H9 (cell line): Measurements from ENCODE around the gene PLD4. TPM values are rescaled to one million over a fixed set of nuclear protein-coding genes. Genes with fewer than 3 reads are reported as not detected.
"Not testable (repeated sequence)": the region's sequence is repeated elsewhere in the genome, so short reads cannot be mapped to it uniquely, and the experiment has no call there.

ENCODE experiments used
- DNase-seq: peaks from one replicate; pipeline ENCODE4 v3.0.0-alpha.2; 2017
- H2AFZ ChIP-seq: one replicate; pipeline ENCODE4 v1.6.1; 2013; ENCODE audit warnings: mild to moderate bottlenecking, low read length, control low read depth, moderate library complexity
- H2AK5ac ChIP-seq: 2 replicates; pipeline ENCODE4 v1.6.1; 2013; ENCODE audit warnings: low read length, control low read depth, mixed read lengths; ENCODE audit not compliant: insufficient read length
- H2BK120ac ChIP-seq: one replicate; pipeline ENCODE4 v1.6.1; 2013; ENCODE audit warnings: low read depth, mild to moderate bottlenecking, low read length, control low read depth, inconsistent platforms; ENCODE audit not compliant: poor library complexity, severe bottlenecking
- H2BK12ac ChIP-seq: 2 replicates; pipeline ENCODE4 v1.6.1; 2013; ENCODE audit warnings: low read length, control low read depth, mixed read lengths, low read depth; ENCODE audit not compliant: insufficient read length
- H2BK15ac ChIP-seq: 2 replicates; pipeline ENCODE4 v1.6.1; 2013; ENCODE audit warnings: low read depth, low read length, control low read depth
- H2BK20ac ChIP-seq: one replicate; pipeline ENCODE4 v1.6.1; 2013; ENCODE audit warnings: low read depth, mild to moderate bottlenecking, low read length, control low read depth, inconsistent platforms; ENCODE audit not compliant: poor library complexity, severe bottlenecking
- H2BK5ac ChIP-seq: 2 replicates; pipeline ENCODE4 v1.6.1; 2013; ENCODE audit warnings: low read length, control low read depth, mixed read lengths; ENCODE audit not compliant: insufficient read length
- H3K14ac ChIP-seq: 2 replicates; pipeline ENCODE4 v1.6.1; 2013; ENCODE audit warnings: low read length, control low read depth; ENCODE audit not compliant: insufficient read depth
- H3K18ac ChIP-seq: 2 replicates; pipeline ENCODE4 v1.6.1; 2013; ENCODE audit warnings: low read depth, mild to moderate bottlenecking, mixed read lengths, low read length, control low read depth; ENCODE audit not compliant: insufficient read length
- H3K23ac ChIP-seq: 2 replicates; pipeline ENCODE4 v1.6.1; 2013; ENCODE audit warnings: low read length, control low read depth, mixed read lengths, low read depth; ENCODE audit not compliant: insufficient read length
- H3K23me2 ChIP-seq: 2 replicates; pipeline ENCODE4 v1.6.1; 2013; ENCODE audit warnings: low read depth, mild to moderate bottlenecking, mixed read lengths, low read length, control low read depth; ENCODE audit not compliant: insufficient read length, poor library complexity, severe bottlenecking
- H3K27ac ChIP-seq: 2 replicates; pipeline ENCODE4 v1.5.1; 2013; ENCODE audit warnings: low read length, control low read depth, mixed read lengths, low read depth; ENCODE audit not compliant: insufficient read length
- H3K27me3 ChIP-seq: 2 replicates; pipeline ENCODE4 v1.6.1; 2013; ENCODE audit warnings: low read length, control low read depth, inconsistent platforms; ENCODE audit not compliant: insufficient read depth
- H3K4ac ChIP-seq: 2 replicates; pipeline ENCODE4 v1.6.1; 2013; ENCODE audit warnings: low read depth, mild to moderate bottlenecking, control low read depth, inconsistent platforms, low read length, moderate library complexity
- H3K4me1 ChIP-seq: 2 replicates; pipeline ENCODE4 v1.6.1; 2013; ENCODE audit warnings: low read length, control low read depth, inconsistent platforms; ENCODE audit not compliant: insufficient read depth
- H3K4me2 ChIP-seq: 2 replicates; pipeline ENCODE4 v1.6.1; 2013; ENCODE audit warnings: low read length, control low read depth, mixed read lengths; ENCODE audit not compliant: insufficient read length, insufficient read depth
- H3K56ac ChIP-seq: 2 replicates; pipeline ENCODE4 v1.6.1; 2013; ENCODE audit warnings: low read depth, mild to moderate bottlenecking, mixed read lengths, low read length, control low read depth; ENCODE audit not compliant: insufficient read length
- H3K79me1 ChIP-seq: 2 replicates; pipeline ENCODE4 v1.6.1; 2013; ENCODE audit warnings: low read depth, mild to moderate bottlenecking, moderate library complexity, low read length, control low read depth, inconsistent platforms; ENCODE audit not compliant: insufficient read depth, poor library complexity, severe bottlenecking
- H3K79me2 ChIP-seq: 2 replicates; pipeline ENCODE4 v1.6.1; 2013; ENCODE audit warnings: low read length, control low read depth, inconsistent platforms; ENCODE audit not compliant: insufficient read depth
- H3K9ac ChIP-seq: 2 replicates; pipeline ENCODE4 v1.6.1; 2013; ENCODE audit warnings: low read length, control low read depth, mixed read lengths; ENCODE audit not compliant: insufficient read length; ENCODE audit errors: extremely low read depth
- H3K9me3 ChIP-seq: one replicate; pipeline ENCODE4 v1.6.1; 2013; ENCODE audit warnings: low read depth, low read length, inconsistent platforms; ENCODE audit not compliant: control insufficient read depth
- H3T11ph ChIP-seq: one replicate; pipeline ENCODE4 v1.6.1; 2013; ENCODE audit warnings: mild to moderate bottlenecking, low read length, control low read depth, inconsistent platforms
- H4K20me1 ChIP-seq: one replicate; pipeline ENCODE4 v1.6.1; 2013; ENCODE audit not compliant: control insufficient read depth, insufficient read length, insufficient read depth
- H4K5ac ChIP-seq: 2 replicates; pipeline ENCODE4 v1.6.1; 2013; ENCODE audit warnings: low read depth, mild to moderate bottlenecking, mixed read lengths, low read length, control low read depth; ENCODE audit not compliant: insufficient read length
- H4K8ac ChIP-seq: replicated peaks from 2 replicates; pipeline ENCODE4 v1.6.1; 2013; ENCODE audit warnings: low read length, control low read depth, mixed read lengths, low read depth; ENCODE audit not compliant: insufficient read length
- H4K91ac ChIP-seq: 2 replicates; pipeline ENCODE4 v1.6.1; 2013; ENCODE audit warnings: low read depth, mild to moderate bottlenecking, moderate library complexity, mixed read lengths, low read length, control low read depth; ENCODE audit not compliant: insufficient read length
- H3K27ac Mint-ChIP-seq, 3 experiments: 2 replicates in 2 of 3; 3 replicates in 1 of 3; pipeline ENCODE4 v1.8.0; 2020 to 2021; ENCODE audit warnings: mixed read lengths in 3 of 3, mild to moderate bottlenecking in 1 of 3, moderate library complexity in 1 of 3
- H3K27me3 Mint-ChIP-seq: 2 replicates; pipeline ENCODE4 v1.8.0; 2021; ENCODE audit warnings: low read depth, mild to moderate bottlenecking, moderate library complexity, mixed read lengths
- H3K36me3 Mint-ChIP-seq, 3 experiments: 2 replicates in 2 of 3; 3 replicates in 1 of 3; pipeline ENCODE4 v1.8.0; 2020 to 2021; ENCODE audit warnings: low read depth in 3 of 3, mixed read lengths in 3 of 3; ENCODE audit not compliant: insufficient read depth in 1 of 3
- H3K4me1 Mint-ChIP-seq, 2 experiments: 2 replicates each; pipeline ENCODE4 v1.8.0; 2020; ENCODE audit warnings: mixed read lengths in 2 of 2
- H3K4me3 Mint-ChIP-seq, 2 experiments: 2 replicates in 1 of 2; 3 replicates in 1 of 2; pipeline ENCODE4 v1.8.0; 2020 to 2021; ENCODE audit warnings: mild to moderate bottlenecking in 2 of 2, mixed read lengths in 2 of 2, moderate library complexity in 1 of 2
- H3K9me3 Mint-ChIP-seq, 2 experiments: 2 replicates in 1 of 2; 3 replicates in 1 of 2; pipeline ENCODE4 v1.8.0; 2020; ENCODE audit warnings: mild to moderate bottlenecking in 2 of 2, mixed read lengths in 2 of 2, moderate library complexity in 1 of 2
- WGBS: extraction: QIAGEN DNeasy Blood & Tissue Kit; methylation state at CpG from one replicate; pipeline ENCODE4 v1.1.7; 2013; ENCODE audit warnings: missing lambda C conversion rate, low lambda C conversion rate, mixed read lengths; ENCODE audit not compliant: insufficient read length; ENCODE audit errors: extremely low coverage; 5-methylcytosine and 5-hydroxymethylcytosine counted together
- total RNA-seq: library from RNA; stranded (reverse); gene quantifications from 2 replicates; pipeline ENCODE4 v1.2.1, GENCODE V29; 2021
- TF ChIP-seq, protein P1 (sequence below): fragments of 200-600 bp; sonication (generic); conservative IDR thresholded peaks from 3 replicates; pipeline ENCODE4 v1.8.0; 2021; ENCODE audit warnings: antibody characterized with exemption, mild to moderate bottlenecking

Gene PLD4
- total RNA-seq, 1 experiment from 2014 or later, result not detected

DNA sequence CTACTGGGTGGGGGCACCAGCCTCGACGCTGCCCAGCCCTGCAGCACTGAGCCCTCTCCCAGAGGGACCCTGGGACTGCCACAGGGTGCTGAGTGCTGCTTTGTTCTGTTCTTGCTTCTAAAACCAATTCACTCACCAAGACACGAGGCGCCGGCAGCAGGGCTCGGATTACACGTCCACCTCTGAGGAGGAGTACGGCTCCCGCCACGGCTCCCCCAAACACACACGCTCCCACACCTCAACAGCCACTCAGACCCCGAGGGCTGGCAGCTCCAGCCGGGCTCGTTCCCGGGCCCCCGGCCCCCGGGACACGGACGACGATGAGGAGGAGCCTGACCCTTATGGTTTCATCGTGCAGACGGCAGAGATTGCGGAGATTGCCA, 35.3 kb upstream of the PLD4 start:
- no CpG with 5 or more reads among the region's 23 CpGs for WGBS
- Mint-ChIP-seq H3K27ac (no peak overlapping the region), H3K4me3 (no peak overlapping the region; a peak in 1 of 5 replicates), H3K36me3 (peaks cover 2 to 9% (median 6%) of the 10 kb centered on the region in 3 experiments; a peak in 3 of 7 replicates), H3K4me1 (peaks cover 2 to 5% of the 10 kb centered on the region in 2 experiments; a peak in 3 of 4 replicates), H3K27me3 (no peaks in the 10 kb centered on the region; the same call in none of the 2 replicates), H3K9me3 (peaks cover 0 to 5% of the 10 kb centered on the region in 2 experiments; a peak in 1 of 5 replicates)
- no peaks in the 10 kb centered on the region for H4K20me1 ChIP-seq
- no peak overlapping the region for H4K8ac ChIP-seq
- H2BK15ac ChIP-seq, result no peak overlapping the region
- H3T11ph ChIP-seq, result no peak overlapping the region
- H3K79me1 ChIP-seq, result no peaks in the 10 kb centered on the region
- H4K5ac ChIP-seq, result no peak overlapping the region
- H2BK120ac ChIP-seq, result no peak overlapping the region
- no peak overlapping the region for H2AK5ac ChIP-seq
- DNase-seq, result no peak
- no peak overlapping the region for H3K56ac ChIP-seq
- H3K4me1 ChIP-seq, result no peaks in the 10 kb centered on the region
- H3K23ac ChIP-seq, result no peak overlapping the region
- no peaks in the 10 kb centered on the region for H3K79me2 ChIP-seq
- TF ChIP-seq, protein P1, sequence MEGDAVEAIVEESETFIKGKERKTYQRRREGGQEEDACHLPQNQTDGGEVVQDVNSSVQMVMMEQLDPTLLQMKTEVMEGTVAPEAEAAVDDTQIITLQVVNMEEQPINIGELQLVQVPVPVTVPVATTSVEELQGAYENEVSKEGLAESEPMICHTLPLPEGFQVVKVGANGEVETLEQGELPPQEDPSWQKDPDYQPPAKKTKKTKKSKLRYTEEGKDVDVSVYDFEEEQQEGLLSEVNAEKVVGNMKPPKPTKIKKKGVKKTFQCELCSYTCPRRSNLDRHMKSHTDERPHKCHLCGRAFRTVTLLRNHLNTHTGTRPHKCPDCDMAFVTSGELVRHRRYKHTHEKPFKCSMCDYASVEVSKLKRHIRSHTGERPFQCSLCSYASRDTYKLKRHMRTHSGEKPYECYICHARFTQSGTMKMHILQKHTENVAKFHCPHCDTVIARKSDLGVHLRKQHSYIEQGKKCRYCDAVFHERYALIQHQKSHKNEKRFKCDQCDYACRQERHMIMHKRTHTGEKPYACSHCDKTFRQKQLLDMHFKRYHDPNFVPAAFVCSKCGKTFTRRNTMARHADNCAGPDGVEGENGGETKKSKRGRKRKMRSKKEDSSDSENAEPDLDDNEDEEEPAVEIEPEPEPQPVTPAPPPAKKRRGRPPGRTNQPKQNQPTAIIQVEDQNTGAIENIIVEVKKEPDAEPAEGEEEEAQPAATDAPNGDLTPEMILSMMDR, result no peak
- no peaks in the 10 kb centered on the region for H3K9me3 ChIP-seq
- H3K27ac ChIP-seq, result no peak overlapping the region
- no peak overlapping the region for H3K4ac ChIP-seq
- no peak overlapping the region for H3K14ac ChIP-seq
- H2BK5ac ChIP-seq, result no peak overlapping the region
- no peak overlapping the region for H3K18ac ChIP-seq
- no peak overlapping the region for H3K9ac ChIP-seq
- no peak overlapping the region for H3K4me2 ChIP-seq
- no peak overlapping the region for H2BK20ac ChIP-seq
- no peak overlapping the region for H2AFZ ChIP-seq
- H3K23me2 ChIP-seq, result no peaks in the 10 kb centered on the region
- no peak overlapping the region for H4K91ac ChIP-seq
- H2BK12ac ChIP-seq, result no peak overlapping the region
- no peaks in the 10 kb centered on the region for H3K27me3 ChIP-seq

- not testable (repeated sequence) for H3K27ac Mint-ChIP-seq, H3K4me2 ChIP-seq, H4K91ac ChIP-seq, H2BK15ac ChIP-seq, H2AK5ac ChIP-seq, H2BK12ac ChIP-seq, DNase-seq, H3K27ac ChIP-seq, H4K5ac ChIP-seq, H2BK5ac ChIP-seq, H2BK20ac ChIP-seq, H4K8ac ChIP-seq, H3K23ac ChIP-seq, H3K14ac ChIP-seq, H3K18ac ChIP-seq, H3K9me3 ChIP-seq, H3K4me1 ChIP-seq, H3K4ac ChIP-seq, H3T11ph ChIP-seq, H3K9me3 Mint-ChIP-seq, H3K4me3 Mint-ChIP-seq, H2AFZ ChIP-seq, H3K79me2 ChIP-seq, H3K36me3 Mint-ChIP-seq, H3K4me1 Mint-ChIP-seq, H3K27me3 Mint-ChIP-seq, H3K27me3 ChIP-seq, H3K56ac ChIP-seq, H3K23me2 ChIP-seq, H2BK120ac ChIP-seq, H3K79me1 ChIP-seq, H3K9ac ChIP-seq, H4K20me1 ChIP-seq
Observed at GRCh38 chr14:104890292-104890691, 34.4 kb upstream of the PLD4 start.
